Keratinocyte (primary cell): ENCODE results near the gene XPC. TPM values are rescaled to one million over a fixed set of nuclear protein-coding genes. Genes with fewer than 3 reads are reported as not detected.

Experiments used
- DNase-seq: peaks from one replicate; pipeline ENCODE4 v3.0.0-alpha.2; 2011; ENCODE audit warnings: low read depth, missing footprints, low spot score
- FAIRE-seq: peaks from 2 replicates; lab custom pipeline; 2011; peaks lifted over from hg19 to GRCh38; lab: Jason Lieb, UNC
- H2AFZ ChIP-seq: 2 replicates; pipeline ENCODE4 v1.6.0; 2012; ENCODE audit warnings: low read length, control low read depth, inconsistent platforms; ENCODE audit not compliant: control insufficient read depth
- H3K27ac ChIP-seq: 2 replicates; pipeline ENCODE4 v1.5.1; 2011; ENCODE audit warnings: low read length; ENCODE audit not compliant: control insufficient read depth, insufficient read depth
- H3K27me3 ChIP-seq: 3 replicates; pipeline ENCODE4 v1.6.0; 2011; ENCODE audit warnings: low read length; ENCODE audit not compliant: control insufficient read depth, insufficient read depth; ENCODE audit errors: extremely low read depth
- H3K36me3 ChIP-seq, 2 experiments: 2 replicates in 1 of 2; 3 replicates in 1 of 2; pipeline ENCODE4 v1.5.1; 2011; ENCODE audit warnings: low read length in 2 of 2, mild to moderate bottlenecking in 1 of 2; ENCODE audit not compliant: control insufficient read depth in 2 of 2, insufficient read depth in 2 of 2; ENCODE audit errors: extremely low read depth in 1 of 2
- H3K4me1 ChIP-seq: 3 replicates; pipeline ENCODE4 v1.5.1; 2011; ENCODE audit warnings: low read length; ENCODE audit not compliant: control insufficient read depth, insufficient read depth; ENCODE audit errors: extremely low read depth
- H3K4me2 ChIP-seq: 3 replicates; pipeline ENCODE4 v1.6.0; 2011; ENCODE audit warnings: low read depth, low read length; ENCODE audit not compliant: control insufficient read depth, insufficient read depth; ENCODE audit errors: extremely low read depth
- H3K4me3 ChIP-seq, 3 experiments: fragments of 200-600 bp in 1 of 3; sonication (generic) in 1 of 3; 2 replicates in 2 of 3; 3 replicates in 1 of 3; pipeline ENCODE4 v1.5.1; 2011 to 2016; ENCODE audit warnings: low read length in 3 of 3, mild to moderate bottlenecking in 3 of 3, control low read depth in 2 of 3, inconsistent platforms in 1 of 3, low read depth in 1 of 3, mixed read lengths in 1 of 3, mixed run types in 1 of 3, moderate library complexity in 1 of 3; ENCODE audit not compliant: control insufficient read depth in 2 of 3, insufficient read depth in 2 of 3; ENCODE audit errors: extremely low read depth in 1 of 3
- H3K79me2 ChIP-seq: 2 replicates; pipeline ENCODE4 v1.6.0; 2012; ENCODE audit warnings: low read length; ENCODE audit not compliant: control insufficient read depth, insufficient read depth
- H3K9ac ChIP-seq: 3 replicates; pipeline ENCODE4 v1.6.0; 2011; ENCODE audit warnings: low read length; ENCODE audit not compliant: control insufficient read depth, insufficient read depth; ENCODE audit errors: extremely low read depth
- H3K9me1 ChIP-seq: 3 replicates; pipeline ENCODE4 v1.6.0; 2011; ENCODE audit warnings: low read length; ENCODE audit not compliant: control insufficient read depth, insufficient read depth; ENCODE audit errors: extremely low read depth
- H3K9me3 ChIP-seq: 2 replicates; pipeline ENCODE4 v1.5.1; 2012; ENCODE audit warnings: low read depth, low read length; ENCODE audit not compliant: control insufficient read depth
- H4K20me1 ChIP-seq: 3 replicates; pipeline ENCODE4 v1.6.0; 2011; ENCODE audit warnings: low read length; ENCODE audit not compliant: control insufficient read depth, insufficient read depth; ENCODE audit errors: extremely low read depth
- EZH2 ChIP-seq: IDR thresholded peaks from one replicate; pipeline ENCODE4 v1.6.1; 2012; ENCODE audit warnings: inconsistent platforms, mild to moderate bottlenecking, low read length, moderate library complexity
- dilution Hi-C: fragments of 300-500 bp; cut with MboI; formaldehyde crosslinking; loops from one replicate; pipeline ENCODE4 v1.7.0; 2020; ENCODE audit warnings: low sequenced_read_pairs; ENCODE audit not compliant: extremely low pct_ligation_motif_present
- polyA plus RNA-seq, 5 experiments: library from polyadenylated mRNA; depleted of rRNA in 3 of 5; stranded (reverse) in 3 of 5; stranded (forward) in 1 of 5; unstranded in 1 of 5; fragments of >200 nt; gene quantifications; 1 replicate in 1 of 5; 2 replicates in 3 of 5; 3 replicates in 1 of 5; pipeline versions ENCODE4 v1.2.1 to v1.2.3, GENCODE V29; 2011 to 2012; ENCODE audit warnings: missing spikeins in 2 of 5, low read depth in 1 of 5, low replicate concordance in 1 of 5
- TF ChIP-seq, protein P1 (sequence below), 3 experiments: IDR thresholded peaks in 1 of 3; conservative IDR thresholded peaks in 1 of 3; optimal IDR thresholded peaks in 1 of 3; 2 replicates in 2 of 3; 3 replicates in 1 of 3; pipeline versions ENCODE3 to v1.5.1; 2011; ENCODE audit warnings: low read length in 3 of 3, mild to moderate bottlenecking in 3 of 3, moderate library complexity in 2 of 3, control low read depth in 1 of 3, inconsistent platforms in 1 of 3; ENCODE audit not compliant: insufficient read depth in 2 of 3; ENCODE audit errors: extremely low read depth in 1 of 3

Gene XPC
- polyA plus RNA-seq, 1 donor (not counting 4 experiments of a cell fraction or from before 2014, with no cell fraction given) = 24.9 TPM

DNA sequence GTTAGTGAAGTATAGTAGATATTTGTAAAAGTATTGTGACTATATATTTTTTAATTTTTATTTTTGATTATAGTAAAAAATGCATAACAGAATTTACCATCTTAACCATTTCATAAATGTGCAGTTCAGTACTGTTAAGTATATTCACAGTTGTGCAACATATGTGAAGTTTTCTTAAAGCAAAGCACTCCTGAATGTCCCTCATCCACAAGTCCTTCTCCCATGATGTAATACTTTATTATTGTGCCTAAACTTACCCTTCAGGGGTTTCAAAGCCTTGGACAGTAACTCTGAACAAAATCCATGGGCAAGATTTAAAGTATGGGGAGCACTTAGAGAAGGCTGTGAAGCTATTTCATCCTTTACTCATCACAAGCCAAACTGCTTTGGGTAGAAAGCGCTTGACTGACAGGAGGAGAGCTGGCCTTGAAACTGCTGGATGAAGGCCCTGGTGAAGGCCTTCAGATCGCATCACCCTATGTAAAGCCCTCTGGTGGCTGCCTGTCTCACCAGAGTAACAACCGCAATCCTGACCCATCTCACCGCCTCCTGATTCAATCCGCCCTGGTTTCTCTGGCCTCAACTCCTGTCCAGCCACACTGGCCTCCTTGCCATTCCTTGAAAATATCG, 28.3 kb upstream of the XPC start:
- Histone ChIP-seq H3K36me3 (no peaks in the 10 kb centered on the region), H3K9ac (no peak overlapping the region), H3K27ac (no peak overlapping the region), H3K9me1 (no peaks in the 10 kb centered on the region), H3K4me3 (no peak overlapping the region), H3K4me1 (peaks cover 12% of the 10 kb centered on the region), H3K79me2 (no peaks in the 10 kb centered on the region), H3K4me2 (no peak overlapping the region), H4K20me1 (no peaks in the 10 kb centered on the region), H3K27me3 (no peaks in the 10 kb centered on the region), H3K9me3 (no peaks in the 10 kb centered on the region), H2AFZ (no peak overlapping the region)
- DNase-seq (no peak), FAIRE-seq (no peak)
- dilution Hi-C loops = no loop called here
- TF ChIP-seq, protein P1, sequence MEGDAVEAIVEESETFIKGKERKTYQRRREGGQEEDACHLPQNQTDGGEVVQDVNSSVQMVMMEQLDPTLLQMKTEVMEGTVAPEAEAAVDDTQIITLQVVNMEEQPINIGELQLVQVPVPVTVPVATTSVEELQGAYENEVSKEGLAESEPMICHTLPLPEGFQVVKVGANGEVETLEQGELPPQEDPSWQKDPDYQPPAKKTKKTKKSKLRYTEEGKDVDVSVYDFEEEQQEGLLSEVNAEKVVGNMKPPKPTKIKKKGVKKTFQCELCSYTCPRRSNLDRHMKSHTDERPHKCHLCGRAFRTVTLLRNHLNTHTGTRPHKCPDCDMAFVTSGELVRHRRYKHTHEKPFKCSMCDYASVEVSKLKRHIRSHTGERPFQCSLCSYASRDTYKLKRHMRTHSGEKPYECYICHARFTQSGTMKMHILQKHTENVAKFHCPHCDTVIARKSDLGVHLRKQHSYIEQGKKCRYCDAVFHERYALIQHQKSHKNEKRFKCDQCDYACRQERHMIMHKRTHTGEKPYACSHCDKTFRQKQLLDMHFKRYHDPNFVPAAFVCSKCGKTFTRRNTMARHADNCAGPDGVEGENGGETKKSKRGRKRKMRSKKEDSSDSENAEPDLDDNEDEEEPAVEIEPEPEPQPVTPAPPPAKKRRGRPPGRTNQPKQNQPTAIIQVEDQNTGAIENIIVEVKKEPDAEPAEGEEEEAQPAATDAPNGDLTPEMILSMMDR (optimal IDR thresholded peaks at IDR 0.05 in 1 of 3, IDR thresholded peaks at IDR 0.05 in 1 of 3, conservative IDR thresholded peaks at IDR 0.05 in 1 of 3; ENCODE audit: extremely low read depth in 1 of 3, insufficient read depth in 2 of 3, low read length in 3 of 3) = peak in 1 of 3 experiments; percentile 10
- no peak for TF ChIP-seq EZH2

DNA sequence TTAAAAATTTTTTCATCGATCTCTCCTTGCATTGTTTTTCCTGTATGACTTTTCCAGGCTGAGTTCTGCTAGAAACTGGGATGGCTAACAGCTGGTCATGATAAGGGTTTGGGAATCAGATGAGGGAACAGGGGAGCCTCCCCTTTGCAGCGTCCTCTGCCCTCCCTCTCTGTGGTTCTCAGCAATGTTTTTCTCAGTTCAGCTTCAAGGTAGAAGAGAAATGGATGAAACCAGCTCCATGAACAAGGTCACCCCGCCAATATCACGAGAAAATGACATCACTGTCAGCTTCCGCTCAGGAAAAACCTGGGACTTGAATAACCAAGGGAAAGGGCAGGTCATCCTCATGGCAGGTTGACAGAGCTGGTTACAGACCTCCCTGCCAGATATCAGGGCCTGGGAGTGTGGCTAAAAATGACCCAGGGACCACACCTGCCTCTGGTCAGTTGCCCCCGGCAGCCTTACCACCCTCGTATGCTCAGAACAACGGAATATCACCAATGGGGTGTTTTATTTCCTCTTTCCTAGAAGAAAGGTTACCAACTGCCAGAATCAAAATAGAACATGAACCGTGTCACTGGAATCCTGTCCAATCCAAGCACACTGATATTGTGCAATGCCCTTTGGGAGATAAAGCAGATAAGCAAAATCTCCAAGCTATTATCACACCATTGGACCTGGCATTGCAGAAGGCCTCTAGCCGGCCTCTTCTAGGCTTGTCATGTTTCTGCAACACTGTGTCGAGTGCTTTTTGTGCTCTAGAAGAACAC, 26.3 kb upstream of the XPC start:
- Histone ChIP-seq H4K20me1 (no peaks in the 10 kb centered on the region), H3K4me2 (no peak overlapping the region), H3K9me3 (no peaks in the 10 kb centered on the region), H3K9me1 (no peaks in the 10 kb centered on the region), H3K4me3 (no peak overlapping the region), H3K27ac (no peak overlapping the region), H3K27me3 (no peaks in the 10 kb centered on the region), H3K36me3 (no peaks in the 10 kb centered on the region), H3K79me2 (no peaks in the 10 kb centered on the region), H2AFZ (no peak overlapping the region), H3K4me1 (peaks cover 31% of the 10 kb centered on the region), H3K9ac (no peak overlapping the region)
- TF ChIP-seq, protein P1 (optimal IDR thresholded peaks at IDR 0.05 in 1 of 3, IDR thresholded peaks at IDR 0.05 in 1 of 3, conservative IDR thresholded peaks at IDR 0.05 in 1 of 3; ENCODE audit: extremely low read depth in 1 of 3, insufficient read depth in 2 of 3, low read length in 3 of 3) = no peak
- TF ChIP-seq EZH2 = no peak
- dilution Hi-C loops = no loop called here
- FAIRE-seq (no peak), DNase-seq (no peak)
